Measurements from ENCODE around the gene TTC23. TPM values are rescaled to one million over a fixed set of nuclear protein-coding genes. Genes with fewer than 3 reads are reported as not detected.

TTC23 gene
- total RNA-seq, 1 donor from 2014 or later = 28.5 TPM

DNA sequence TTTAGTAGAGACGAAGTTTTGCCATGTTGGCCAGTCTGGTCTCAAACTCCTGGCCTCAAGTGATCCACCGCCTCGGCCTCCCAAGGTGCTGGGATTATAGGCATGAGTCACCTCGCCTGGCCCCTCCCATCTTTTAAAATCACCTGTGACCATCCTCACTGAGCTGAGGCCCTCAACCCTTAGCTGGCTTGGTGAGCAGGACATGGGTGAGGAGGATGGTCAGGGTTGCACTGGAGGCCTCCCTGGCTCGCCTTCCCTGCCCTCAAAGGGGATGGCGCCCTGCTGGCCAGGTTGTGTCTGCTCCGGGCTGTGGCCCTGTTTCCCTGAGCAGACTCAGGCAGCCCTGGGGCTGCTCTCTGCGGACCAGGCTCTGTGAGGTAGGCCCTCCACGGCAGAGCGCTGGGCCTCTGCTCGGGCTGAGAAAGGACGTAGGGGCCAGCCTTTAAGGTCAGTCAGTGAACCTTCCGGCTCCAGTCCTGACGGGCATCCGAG lies 110.8 kb downstream of the TTC23 start:
- no peak for DNase-seq (ENCODE audit: low spot score)

GRCh38 chr15:99137877-99138276 lies 111.5 kb downstream of the TTC23 start:
- no peak for DNase-seq (ENCODE audit: low spot score)

DNA sequence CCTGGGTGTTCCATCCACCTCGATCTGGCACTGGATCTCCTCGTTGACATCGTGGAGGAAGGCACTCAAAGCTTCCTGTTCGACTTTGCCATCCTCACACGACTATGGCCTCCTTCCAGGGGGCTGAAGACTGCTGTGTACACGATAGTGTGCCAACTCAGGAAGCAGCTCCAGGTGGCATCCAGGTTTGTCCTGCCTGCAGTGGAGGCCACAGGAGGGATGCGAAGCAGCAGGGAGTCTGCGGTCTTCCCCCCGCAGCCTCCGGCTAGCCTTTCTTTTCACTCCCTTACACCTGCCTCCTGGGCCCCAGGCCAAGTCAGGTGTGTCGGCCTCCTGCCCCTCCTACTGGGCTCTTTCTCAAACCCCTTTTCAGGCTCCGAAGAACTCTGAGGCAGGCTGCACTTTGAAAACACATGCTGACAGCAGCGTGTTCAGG lies 112.3 kb downstream of the TTC23 start:
- no peak for DNase-seq (ENCODE audit: low spot score)

DNA sequence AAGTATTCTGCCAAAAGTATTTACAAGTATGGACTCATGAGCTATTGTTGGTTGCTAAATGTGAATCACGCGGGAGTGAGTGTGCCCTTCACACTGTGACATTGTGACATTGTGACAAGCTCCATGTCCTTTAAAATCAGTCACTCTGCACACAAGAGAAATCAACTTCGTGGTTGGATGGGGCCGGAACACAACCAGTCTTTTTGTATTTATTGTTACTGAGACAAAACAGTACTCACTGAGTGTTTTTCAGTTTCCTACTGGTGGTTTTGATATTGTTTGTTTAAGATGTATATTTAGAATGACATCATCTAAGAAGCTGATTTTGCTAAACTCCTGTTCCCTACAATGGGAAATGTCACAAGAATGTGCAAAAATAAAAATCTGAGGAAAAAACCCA lies 114.2 kb downstream of the TTC23 start:
- no peak for DNase-seq (ENCODE audit: low spot score)

GRCh38 chr15:99134317-99134821 lies 115.0 kb downstream of the TTC23 start:
- DNase-seq (ENCODE audit: low spot score) = no peak

DNA sequence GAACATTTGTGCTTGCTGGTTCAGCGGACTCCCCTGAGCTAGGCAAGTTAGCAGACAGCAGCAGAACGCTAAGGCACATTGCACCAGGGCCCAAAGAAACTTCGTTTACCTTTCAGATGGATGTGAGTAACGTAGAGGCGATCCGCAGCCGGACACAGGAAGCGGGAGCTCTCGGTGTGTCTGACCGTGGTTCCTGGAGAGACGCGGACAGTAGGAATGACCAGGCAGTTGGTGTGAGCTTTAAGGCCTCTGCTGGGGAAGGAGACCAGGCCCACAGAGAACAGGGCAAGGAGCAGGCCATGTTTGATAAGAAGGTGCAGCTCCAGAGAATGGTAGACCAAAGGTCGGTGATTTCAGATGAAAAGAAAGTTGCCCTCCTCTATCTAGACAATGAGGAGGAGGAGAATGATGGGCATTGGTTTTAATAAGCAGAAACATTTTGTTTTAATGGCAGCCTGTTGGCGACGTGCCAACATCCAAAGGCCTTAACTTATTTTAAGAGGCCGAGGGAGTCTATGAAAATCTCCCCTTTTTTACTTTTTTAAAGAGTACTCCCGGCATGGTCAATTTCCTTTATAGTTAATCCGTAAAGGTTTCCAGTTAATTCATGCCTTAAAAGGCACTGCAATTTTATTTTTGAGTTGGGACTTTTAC lies 116.6 kb downstream of the TTC23 start:
- no peak for DNase-seq (ENCODE audit: low spot score)

DNA sequence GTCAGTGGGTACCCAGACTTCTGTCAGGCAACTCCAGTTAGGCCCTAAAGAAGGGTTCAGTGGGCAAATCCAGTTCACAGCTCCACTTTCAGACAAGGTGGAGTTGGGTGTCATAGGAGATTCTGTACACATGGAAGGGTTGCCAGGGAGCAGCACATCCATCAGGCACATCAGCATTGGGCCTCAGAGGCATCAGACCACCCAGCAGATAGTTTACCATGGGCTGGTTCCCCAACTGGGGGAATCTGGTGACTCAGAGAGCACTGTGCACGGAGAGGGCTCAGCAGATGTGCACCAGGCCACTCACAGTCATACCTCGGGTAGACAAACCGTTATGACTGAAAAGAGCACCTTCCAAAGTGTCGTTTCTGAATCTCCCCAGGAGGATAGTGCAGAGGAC lies 117.3 kb downstream of the TTC23 start:
- DNase-seq (ENCODE audit: low spot score) = no peak

GRCh38 chr15:99131441-99132023 lies 117.8 kb downstream of the TTC23 start:
- DNase-seq (ENCODE audit: low spot score) = no peak

- no peak for DNase-seq (ENCODE audit: low spot score)
Measured at GRCh38 chr15:99130765-99131440, 118.5 kb downstream of the TTC23 start.

- no peak for DNase-seq (ENCODE audit: low spot score)
Measured at GRCh38 chr15:99130314-99130713, 119.1 kb downstream of the TTC23 start.

DNA sequence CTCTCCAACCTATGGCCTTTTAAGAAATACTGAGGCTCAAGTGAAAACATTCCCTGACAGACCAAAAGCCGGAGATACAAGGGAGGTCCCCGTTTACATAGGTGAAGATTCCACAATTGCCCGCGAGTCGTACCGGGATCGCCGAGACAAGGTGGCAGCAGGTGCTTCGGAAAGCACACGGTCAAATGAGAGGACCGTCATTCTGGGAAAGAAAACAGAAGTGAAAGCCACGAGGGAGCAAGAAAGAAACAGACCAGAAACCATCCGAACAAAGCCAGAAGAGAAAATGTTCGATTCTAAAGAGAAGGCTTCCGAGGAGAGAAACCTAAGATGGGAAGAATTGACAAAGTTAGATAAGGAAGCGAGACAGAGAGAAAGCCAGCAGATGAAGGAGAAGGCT lies 119.7 kb downstream of the TTC23 start:
- DNase-seq (ENCODE audit: low spot score) = no peak

DNA sequence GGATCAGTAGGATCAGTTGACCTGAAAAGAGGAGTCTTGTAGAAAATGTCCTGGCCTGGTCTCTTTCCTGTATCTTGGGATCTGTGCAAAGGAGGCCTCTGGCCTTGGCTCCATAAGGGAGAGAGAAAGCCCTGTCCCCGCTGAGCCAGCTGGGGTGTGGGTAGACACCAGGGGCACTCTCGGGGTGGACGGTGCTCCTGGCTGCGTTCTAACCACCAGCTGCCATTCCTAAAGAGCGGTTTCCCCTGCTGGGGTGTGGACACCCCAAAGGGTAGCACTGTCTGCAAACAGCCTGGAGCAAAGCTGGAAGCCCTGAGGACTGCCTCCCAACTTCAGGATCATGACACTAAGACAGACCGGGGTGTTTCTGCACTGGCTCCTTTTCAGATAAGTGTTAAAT lies 121.0 kb downstream of the TTC23 start:
- DNase-seq (ENCODE audit: low spot score) = no peak

- DNase-seq (ENCODE audit: low spot score) = no peak
Measured at GRCh38 chr15:99127773-99128172, 121.6 kb downstream of the TTC23 start.

GRCh38 chr15:99126930-99127329 lies 122.5 kb downstream of the TTC23 start:
- DNase-seq (ENCODE audit: low spot score) = no peak

- no peak for DNase-seq (ENCODE audit: low spot score)
Measured at GRCh38 chr15:99126131-99126588, 123.2 kb downstream of the TTC23 start.

DNA sequence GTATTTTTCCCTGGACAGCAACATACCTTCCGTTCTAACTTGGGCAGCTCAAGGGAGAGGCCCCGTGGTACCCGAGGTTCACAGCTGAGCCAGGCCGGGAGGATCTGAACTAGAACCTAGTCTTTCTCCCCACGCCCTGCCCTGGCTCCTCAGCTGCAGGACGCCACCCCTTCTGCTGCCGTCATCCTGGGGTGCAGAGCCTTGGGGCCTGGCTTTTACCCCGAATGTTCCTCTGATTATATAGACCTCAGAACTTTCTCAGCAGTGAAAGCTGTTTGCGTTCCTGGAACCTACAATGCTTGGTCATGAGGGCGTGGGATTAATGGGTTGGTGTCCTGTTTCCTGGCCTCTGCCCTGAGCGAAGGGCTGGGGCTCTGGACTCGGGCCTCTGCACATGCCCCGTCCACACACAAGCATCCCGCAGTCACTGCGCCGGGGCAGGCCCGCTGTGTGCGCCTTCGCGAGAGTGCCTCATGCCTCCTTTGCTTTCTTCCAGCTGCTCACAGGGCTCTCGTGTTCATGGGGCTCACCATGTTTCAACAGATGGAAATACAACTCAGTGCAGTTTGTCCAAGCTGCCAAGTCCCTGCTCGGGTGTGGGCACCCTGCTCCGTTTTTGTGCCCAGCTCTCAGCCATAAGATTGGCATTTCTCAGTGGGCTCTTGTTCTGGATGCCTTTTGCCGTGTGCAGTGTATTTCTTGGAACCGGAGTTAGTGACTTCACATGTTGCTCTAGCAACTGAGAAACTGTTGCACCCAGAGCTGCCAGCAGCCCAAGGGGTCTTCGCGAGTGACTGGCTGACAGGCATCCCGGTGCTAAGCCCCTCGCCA lies 124.1 kb downstream of the TTC23 start:
- no peak for DNase-seq (ENCODE audit: low spot score)

- no peak for DNase-seq (ENCODE audit: low spot score)
Measured at GRCh38 chr15:99124641-99125040, 124.7 kb downstream of the TTC23 start.

- peak; percentile 83 for DNase-seq (ENCODE audit: low spot score)
Measured at GRCh38 chr15:99123713-99124451, 125.5 kb downstream of the TTC23 start.

DNA sequence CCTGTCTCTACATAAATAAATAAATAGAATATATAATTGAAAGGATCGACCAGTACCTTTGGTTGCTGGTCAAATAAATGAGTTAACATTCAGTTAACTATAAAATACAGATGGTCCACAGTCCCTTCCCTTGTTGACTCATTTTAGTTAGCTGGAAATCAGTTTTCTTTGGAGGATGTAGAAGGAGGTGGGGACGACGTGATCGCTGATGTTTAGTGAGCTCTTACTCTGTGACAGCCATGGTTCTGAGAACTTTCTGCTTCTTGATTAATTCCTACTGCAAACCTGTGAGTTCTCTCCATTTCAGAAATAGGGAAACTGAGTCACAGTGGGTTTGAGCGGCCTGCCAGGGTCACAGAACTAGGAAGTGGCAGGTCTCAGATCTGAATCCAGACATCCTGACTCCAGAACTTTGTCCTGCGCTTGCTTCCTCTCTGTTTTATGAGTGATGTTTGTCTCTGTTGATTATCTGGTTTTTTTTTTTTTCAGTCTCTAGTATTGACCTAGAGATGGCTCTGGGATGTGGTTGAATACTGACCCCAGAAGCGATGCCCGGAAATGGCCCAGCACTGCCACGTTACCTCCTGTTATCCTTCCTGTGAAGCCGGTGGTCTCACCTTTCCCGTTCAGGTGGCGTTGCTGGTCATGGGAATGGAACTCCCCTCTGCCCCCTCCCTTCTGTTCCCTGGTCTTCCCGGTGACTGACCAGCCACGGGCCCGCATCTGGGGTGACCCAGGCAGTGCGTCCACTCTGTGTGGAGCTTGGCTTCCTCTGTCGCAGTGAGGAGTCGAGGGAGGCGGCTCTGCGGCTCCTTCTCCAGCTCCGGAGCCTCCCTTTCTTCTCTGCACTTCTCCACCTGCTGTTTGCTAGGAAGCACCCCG lies 126.3 kb downstream of the TTC23 start:
- no peak for DNase-seq (ENCODE audit: low spot score)
